Upper lobe of right lung (tissue), 1 donor: ENCODE measurements around the gene USP36. TPM values are rescaled to one million over a fixed set of nuclear protein-coding genes. Genes with fewer than 3 reads are reported as not detected.

Source experiments
- ATAC-seq: fragments of 200-7000 bp; cut with Tn5 transposase; one replicate; pipeline ENCODE4 v1.9.1; 2020; ENCODE audit warnings: mild to moderate bottlenecking, moderate library complexity
- DNase-seq: peaks from one replicate; pipeline ENCODE4 v3.0.0-alpha.2; 2020
- H3K27ac ChIP-seq: fragments of 200-600 bp; one replicate; pipeline ENCODE4 v1.8.0; 2022
- H3K27me3 ChIP-seq: fragments of 200-600 bp; one replicate; pipeline ENCODE4 v1.8.0; 2022; ENCODE audit warnings: mild to moderate bottlenecking
- H3K36me3 ChIP-seq: fragments of 200-600 bp; one replicate; pipeline ENCODE4 v1.8.0; 2022
- H3K4me1 ChIP-seq: fragments of 200-600 bp; one replicate; pipeline ENCODE4 v1.8.0; 2022
- H3K4me3 ChIP-seq: fragments of 200-600 bp; one replicate; pipeline ENCODE4 v1.8.0; 2022; ENCODE audit warnings: mild to moderate bottlenecking
- H3K9me3 ChIP-seq: fragments of 200-600 bp; one replicate; pipeline ENCODE4 v1.8.0; 2022
- CTCF ChIP-seq: fragments of 200-600 bp; IDR thresholded peaks from one replicate; pipeline ENCODE4 v1.8.0; 2022; ENCODE audit warnings: antibody characterized with exemption
- intact Hi-C: fragments of 100-400 bp; cut with DNase I; formaldehyde crosslinking; loops from one replicate; pipeline ENCODE4 v1.11.0; 2022
- total RNA-seq: library from RNA; stranded (reverse); fragmentation: NEBNext Ultra II Directional; extraction: Animal tissue kit (Norgen Biotek cat#: 25700); gene quantifications from one replicate; pipeline ENCODE4 v1.2.1, GENCODE V29; 2021
- donor health status: DM: no; HTN: yes; CAD: no; lungs with severe emphysema.

USP36 gene
- total RNA-seq, 1 donor from 2014 or later, result 69.6 TPM

- DNase-seq, result no peak
- Histone ChIP-seq H3K9me3 (no peaks in the 10 kb centered on the region), H3K4me3 (no peak overlapping the region), H3K36me3 (peaks cover 99% of the 10 kb centered on the region), H3K27me3 (no peaks in the 10 kb centered on the region), H3K27ac (no peak overlapping the region), H3K4me1 (peaks cover 11% of the 10 kb centered on the region)
- no peak for TF ChIP-seq CTCF
- ATAC-seq, result no peak
- intact Hi-C loops, result no loop called here
Observed at GRCh38 chr17:78821961-78822360, 18.7 kb downstream of the USP36 start.

GRCh38 chr17:78820841-78821240 lies 19.8 kb downstream of the USP36 start:
- no peak for DNase-seq
- Histone ChIP-seq H3K4me1 (peaks cover 11% of the 10 kb centered on the region), H3K4me3 (no peak overlapping the region), H3K9me3 (no peaks in the 10 kb centered on the region), H3K36me3 (peaks cover 99% of the 10 kb centered on the region), H3K27ac (no peak overlapping the region), H3K27me3 (no peaks in the 10 kb centered on the region)
- no peak for ATAC-seq
- intact Hi-C loops, result no loop called here
- no peak for TF ChIP-seq CTCF

- ATAC-seq, result no peak
Observed at GRCh38 chr17:78819806-78820792, 20.5 kb downstream of the USP36 start.

GRCh38 chr17:78819402-78819801 lies 21.2 kb downstream of the USP36 start:
- Histone ChIP-seq H3K9me3 (no peaks in the 10 kb centered on the region), H3K27me3 (no peaks in the 10 kb centered on the region), H3K4me3 (no peak overlapping the region), H3K27ac (peak overlapping the region; percentile 30), H3K4me1 (peaks cover 11% of the 10 kb centered on the region), H3K36me3 (peaks cover 99% of the 10 kb centered on the region)
- DNase-seq (no peak), ATAC-seq (no peak)
- TF ChIP-seq CTCF, result no peak
- intact Hi-C loops, result no loop called here

More at GRCh38 chr17:78819806-78820792, 20.5 kb downstream of the USP36 start:
- no peaks in the 10 kb centered on the region for H3K27me3 ChIP-seq
- H3K9me3 ChIP-seq, result no peaks in the 10 kb centered on the region
- TF ChIP-seq CTCF, result no peak
- peaks cover 11% of the 10 kb centered on the region for H3K4me1 ChIP-seq
- H3K27ac ChIP-seq, result peak overlapping the region; percentile 30
- intact Hi-C loops, result no loop called here
- no peak overlapping the region for H3K4me3 ChIP-seq
- no peak for DNase-seq
- H3K36me3 ChIP-seq, result peaks cover 99% of the 10 kb centered on the region

GRCh38 chr17:78818932-78819331 lies 21.7 kb downstream of the USP36 start:
- DNase-seq (no peak), ATAC-seq (no peak)
- peak overlapping the region; percentile 30 for H3K27ac ChIP-seq
- H3K27me3 ChIP-seq, result no peaks in the 10 kb centered on the region
- no peak overlapping the region for H3K4me3 ChIP-seq
- peaks cover 99% of the 10 kb centered on the region for H3K36me3 ChIP-seq
- H3K4me1 ChIP-seq, result peaks cover 11% of the 10 kb centered on the region
- intact Hi-C loops, result no loop called here
- no peak for TF ChIP-seq CTCF
- H3K9me3 ChIP-seq, result no peaks in the 10 kb centered on the region
